Stomach (tissue), 4 donors: ENCODE results near the gene RNF213.

Experiments used
- CTCF ChIP-seq, 7 experiments: fragments of 450-650 bp in 4 of 7; fragments of 200-600 bp in 3 of 7; sonication (generic) in 3 of 7; IDR thresholded peaks; one replicate each; pipeline ENCODE4 v1.5.1; 2016 to 2019; ENCODE audit warnings: antibody characterized with exemption in 7 of 7, control low read depth in 2 of 7, mild to moderate bottlenecking in 1 of 7
- POLR2A ChIP-seq, 4 donors: fragments of 450-650 bp; IDR thresholded peaks; one replicate each; pipeline ENCODE4 v1.6.1; 2016; ENCODE audit warnings: antibody characterized with exemption in 4 of 4, control low read depth in 2 of 4, mild to moderate bottlenecking in 1 of 4, moderate library complexity in 1 of 4
- POLR2AphosphoS5 ChIP-seq, 3 donors: sonication (generic); formaldehyde crosslinking; IDR thresholded peaks; one replicate each; pipeline ENCODE4 v1.6.1; 2016; ENCODE audit warnings: antibody characterized with exemption in 3 of 3

- no peak for TF ChIP-seq CTCF (IDR thresholded peaks at IDR 0.05)
- TF ChIP-seq POLR2A (IDR thresholded peaks at IDR 0.05) = no peak
- TF ChIP-seq POLR2AphosphoS5 (IDR thresholded peaks at IDR 0.05) = no peak
These were observed 23.3 kb upstream of the RNF213 start for GRCh38 chr17:80237386-80237785.
